RWPE2 (cell line): ENCODE measurements around the gene STK35.

Experiments used
- ATAC-seq: fragments of 200-7000 bp; cut with Tn5 transposase; 3 replicates; pipeline ENCODE4 v1.9.1; 2021; ENCODE audit warnings: low read depth
- DNase-seq: peaks from one replicate; pipeline ENCODE4 v3.0.0-alpha.2; 2020; ENCODE audit warnings: low spot score
- H3K27ac ChIP-seq: fragments of 450-650 bp; 2 replicates; pipeline ENCODE4 v1.5.1; 2017; ENCODE audit warnings: mild to moderate bottlenecking; ENCODE audit not compliant: poor library complexity, severe bottlenecking
- H3K27me3 ChIP-seq: fragments of 250-450 bp; sonication (Bioruptor Pico); 2 replicates; pipeline ENCODE4 v1.5.1; 2021; ENCODE audit warnings: mild to moderate bottlenecking, moderate library complexity; ENCODE audit not compliant: insufficient read depth, poor library complexity, severe bottlenecking
- H3K36me3 ChIP-seq: fragments of 250-450 bp; sonication (Bioruptor Pico); 2 replicates; pipeline ENCODE4 v1.5.1; 2020; ENCODE audit warnings: low read depth, mild to moderate bottlenecking, moderate library complexity
- H3K4me1 ChIP-seq: fragments of 250-450 bp; sonication (Bioruptor Pico); 2 replicates; pipeline ENCODE4 v1.5.1; 2021; ENCODE audit warnings: mild to moderate bottlenecking, moderate library complexity; ENCODE audit not compliant: insufficient read depth, poor library complexity, severe bottlenecking
- H3K4me3 ChIP-seq: fragments of 250-450 bp; sonication (Bioruptor Pico); 2 replicates; pipeline ENCODE4 v1.5.1; 2021; ENCODE audit warnings: mild to moderate bottlenecking, moderate library complexity; ENCODE audit not compliant: severe bottlenecking
- H3K9me3 ChIP-seq: fragments of 250-450 bp; sonication (Bioruptor Pico); 2 replicates; pipeline ENCODE4 v1.5.1; 2021; ENCODE audit warnings: mild to moderate bottlenecking, moderate library complexity; ENCODE audit not compliant: severe bottlenecking
- CTCF ChIP-seq: fragments of 450-650 bp; IDR thresholded peaks from one replicate; pipeline ENCODE4 v1.5.1; 2017; ENCODE audit warnings: mild to moderate bottlenecking, moderate library complexity; ENCODE audit not compliant: poor library complexity, severe bottlenecking

The STK35 gene

DNA sequence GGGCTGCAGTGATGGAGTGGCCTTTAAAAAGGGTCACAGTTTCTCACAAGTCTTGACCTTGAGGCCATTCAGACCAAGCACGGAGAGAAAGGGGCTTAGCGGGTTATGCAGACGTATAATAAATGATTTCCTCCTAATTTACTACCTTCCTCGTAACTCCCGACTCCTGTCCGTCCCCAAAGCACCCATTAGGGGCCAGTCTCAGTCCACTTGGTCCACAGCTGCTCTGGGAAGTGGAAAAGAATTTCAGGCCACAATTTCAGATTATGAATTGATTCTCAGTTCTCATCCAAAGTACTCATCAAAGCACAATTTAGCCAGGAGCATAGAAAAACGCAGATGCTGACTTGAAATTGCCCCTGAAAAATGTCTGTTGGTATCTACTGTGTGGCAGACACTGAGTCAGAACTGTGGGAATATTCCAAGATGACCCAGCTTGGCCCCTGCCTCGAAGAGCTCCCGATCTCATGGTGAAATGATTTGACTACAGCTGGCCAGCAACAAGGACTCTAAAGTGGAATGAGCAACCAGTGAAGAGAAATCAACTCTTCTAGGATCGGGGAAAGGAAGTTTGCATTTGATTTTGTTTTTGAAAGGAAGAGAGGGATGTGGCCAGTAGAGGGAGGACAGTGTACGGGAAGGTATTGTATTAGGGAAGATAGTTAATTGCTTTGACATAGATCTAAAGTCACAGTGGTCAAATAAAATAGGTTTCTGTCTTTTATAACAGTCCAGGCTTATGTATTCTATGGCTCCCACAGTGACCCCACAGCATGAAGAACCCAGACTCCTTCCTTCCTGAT lies 15.2 kb upstream of the STK35 start:
- H3K27ac ChIP-seq, result no peak overlapping the region
- no peaks in the 10 kb centered on the region for H3K4me1 ChIP-seq
- TF ChIP-seq CTCF, result peak; percentile 36
- H3K9me3 ChIP-seq, result no peaks in the 10 kb centered on the region
- H3K27me3 ChIP-seq, result peaks cover 37% of the 10 kb centered on the region
- no peak for DNase-seq
- H3K4me3 ChIP-seq, result no peak overlapping the region
- ATAC-seq, result no peak
- H3K36me3 ChIP-seq, result no peaks in the 10 kb centered on the region

GRCh38 chr20:2086980-2087377 lies 14.6 kb upstream of the STK35 start:
- H3K27me3 ChIP-seq, result peaks cover 43% of the 10 kb centered on the region
- H3K27ac ChIP-seq, result no peak overlapping the region
- ATAC-seq (no peak), DNase-seq (no peak)
- H3K4me1 ChIP-seq, result no peaks in the 10 kb centered on the region
- H3K9me3 ChIP-seq, result no peaks in the 10 kb centered on the region
- no peak overlapping the region for H3K4me3 ChIP-seq
- no peaks in the 10 kb centered on the region for H3K36me3 ChIP-seq
- TF ChIP-seq CTCF, result peak; percentile 7

DNA sequence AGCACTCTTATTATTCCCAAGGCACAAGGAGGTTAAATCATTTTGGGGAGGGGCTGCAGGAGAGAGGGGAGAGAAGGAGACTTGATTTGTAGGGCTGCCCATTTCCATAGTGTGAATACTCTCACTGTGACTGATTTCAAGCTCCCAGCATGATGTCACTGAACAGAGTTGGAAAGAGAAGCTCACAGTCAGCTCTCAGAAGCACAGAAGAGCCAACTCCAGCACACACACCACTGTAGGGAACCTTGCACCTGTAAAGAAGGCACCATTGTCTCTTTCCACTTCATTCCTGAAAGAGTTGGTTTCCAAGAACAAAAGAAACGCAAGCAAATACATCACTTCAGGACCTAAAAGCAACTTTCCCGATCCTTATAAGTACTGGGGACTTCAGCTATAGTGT lies 12.7 kb upstream of the STK35 start:
- Histone ChIP-seq H3K4me3 (no peak overlapping the region), H3K9me3 (no peaks in the 10 kb centered on the region), H3K4me1 (no peaks in the 10 kb centered on the region), H3K27ac (no peak overlapping the region), H3K27me3 (peaks cover 55% of the 10 kb centered on the region), H3K36me3 (no peaks in the 10 kb centered on the region)
- DNase-seq (no peak), ATAC-seq (no peak)
- TF ChIP-seq CTCF, result no peak

DNA sequence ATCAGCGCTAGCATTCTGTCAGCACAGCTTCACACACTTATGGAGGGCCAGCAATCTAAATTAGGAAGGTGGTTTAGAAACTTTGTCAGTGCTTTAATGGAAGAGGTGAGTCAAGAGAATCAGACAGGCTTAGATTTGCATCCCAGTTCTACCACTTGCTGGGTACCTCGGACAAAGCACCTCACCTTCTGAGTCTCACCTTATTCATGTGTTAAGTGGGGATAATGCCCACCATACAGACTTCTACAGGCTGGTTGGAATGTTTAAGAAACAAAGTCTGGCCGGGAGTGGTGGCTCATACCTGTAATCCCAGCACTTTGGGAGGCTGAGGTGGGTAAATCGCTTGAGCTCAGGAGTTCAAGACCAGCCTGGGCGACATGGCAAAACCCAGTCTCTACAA lies 12.2 kb upstream of the STK35 start:
- ATAC-seq, result no peak
- Histone ChIP-seq H3K4me1 (no peaks in the 10 kb centered on the region), H3K4me3 (no peak overlapping the region)

More for the DNA sequence above, 12.2 kb upstream of the STK35 start:
- no peak for DNase-seq
- Histone ChIP-seq H3K27ac (no peak overlapping the region), H3K27me3 (peaks cover 55% of the 10 kb centered on the region), H3K9me3 (no peaks in the 10 kb centered on the region), H3K36me3 (no peaks in the 10 kb centered on the region)
- TF ChIP-seq CTCF, result no peak
